K562 (cell line): ENCODE data around the gene LY6G5B. TPM values are rescaled to one million over a fixed set of nuclear protein-coding genes. Genes with fewer than 3 reads are reported as not detected.
A peak's percentile ranks its signal among the peaks of the same experiment; 100 is the strongest.

Experiments used
- IRF2 ChIP-seq: sonication (generic); formaldehyde crosslinking; IDR thresholded peaks from 2 replicates; pipeline ENCODE4 v1.8.1; 2022; ENCODE audit warnings: mild to moderate bottlenecking, missing genetic modification reagents
- MGA ChIP-seq: fragments of 450-650 bp; IDR thresholded peaks from 2 replicates; pipeline ENCODE4 v1.6.1; 2016; ENCODE audit warnings: mild to moderate bottlenecking, moderate library complexity
- MYC ChIP-seq, 2 experiments: fragments of 250-450 bp in 1 of 2; sonication (Bioruptor Pico) in 1 of 2; IDR thresholded peaks; 2 replicates each; pipeline versions ENCODE4 v1.5.1 to v1.6.1; 2012 to 2021; ENCODE audit warnings: low read depth in 2 of 2, borderline replicate concordance in 1 of 2, improper control_type of control experiment in 1 of 2, low read length in 1 of 2, mild to moderate bottlenecking in 1 of 2, moderate library complexity in 1 of 2
- NEUROD1 ChIP-seq: fragments of 150-350 bp; IDR thresholded peaks from 2 replicates; pipeline ENCODE4 v1.6.1; 2014; ENCODE audit warnings: borderline replicate concordance, low read length, low read depth; ENCODE audit not compliant: partially characterized antibody
- POLR2G ChIP-seq: fragments of 200-400 bp; formaldehyde crosslinking; IDR thresholded peaks from 2 replicates; pipeline ENCODE4 v1.6.1; 2017; ENCODE audit warnings: low read depth, mild to moderate bottlenecking, antibody characterized with exemption, low read length, moderate library complexity
- polyA plus RNA-seq, 8 experiments: library from polyadenylated mRNA; depleted of rRNA in 4 of 8; stranded (reverse) in 5 of 8; unstranded in 3 of 8; fragments of >200 nt; fragmentation: Nextera tagmentation in 2 of 8; fragmentation: Illumina TruSeq in 1 of 8; extraction: Ambion mirVana in 2 of 8; extraction: Trizol in 1 of 8; gene quantifications; 2 replicates each; pipeline versions ENCODE4 v1.2.1 to v1.2.3, GENCODE V29; 2011 to 2014; ENCODE audit warnings: inconsistent platforms in 1 of 8, missing spikeins in 1 of 8
- total RNA-seq, 7 experiments: library from RNA; depleted of rRNA in 6 of 7; stranded (reverse); fragments of >200 nt in 6 of 7; fragmentation: Illumina TruSeq in 2 of 7; extraction: Trizol in 2 of 7; gene quantifications; 2 replicates each; pipeline versions ENCODE4 v1.2.1 to v1.2.3, GENCODE V29; 2011 to 2021; ENCODE audit warnings: low replicate concordance in 1 of 7

LY6G5B gene
- total and polyA plus RNA-seq, 9 of the 15 experiments (the other 6 are each of a cell fraction or from before 2014, with no cell fraction given), result 6.0 to 27.0 (median 7.5) TPM

- no peak for TF ChIP-seq MGA
- TF ChIP-seq IRF2 (CRISPR knock-in tag), result 0 out of 2 replicates have a peak, but pooled peaks have one; percentile 13
- TF ChIP-seq MYC (IDR thresholded peaks at IDR 0.05; ENCODE audit: low read depth, low read length), result no peak
- no peak for TF ChIP-seq MYC (CRISPR knock-in tag; IDR thresholded peaks at IDR 0.05; ENCODE audit: borderline replicate concordance, low read depth)
- 0 out of 2 replicates have a peak, but pooled peaks have one; percentile 39 for TF ChIP-seq POLR2G
- TF ChIP-seq NEUROD1, result no peak
These were observed 17.5 kb downstream of the LY6G5B start (continued) for GRCh38 chr6:31687321-31687720.
